GM12892 (cell line): ENCODE measurements around the gene AKAP13.

ENCODE experiments used
- POLR2A ChIP-seq: IDR thresholded peaks from 2 replicates; pipeline ENCODE4 v1.6.1; 2011; ENCODE audit warnings: low read depth, low read length, control low read depth
- POLR2AphosphoS5 ChIP-seq: IDR thresholded peaks from 2 replicates; pipeline ENCODE4 v1.6.1; 2011; ENCODE audit warnings: low read depth, low read length, control low read depth
- TAF1 ChIP-seq: IDR thresholded peaks from 2 replicates; pipeline ENCODE4 v1.6.1; 2011; ENCODE audit warnings: low read depth, mild to moderate bottlenecking, control low read depth, low read length, borderline replicate concordance

DNA sequence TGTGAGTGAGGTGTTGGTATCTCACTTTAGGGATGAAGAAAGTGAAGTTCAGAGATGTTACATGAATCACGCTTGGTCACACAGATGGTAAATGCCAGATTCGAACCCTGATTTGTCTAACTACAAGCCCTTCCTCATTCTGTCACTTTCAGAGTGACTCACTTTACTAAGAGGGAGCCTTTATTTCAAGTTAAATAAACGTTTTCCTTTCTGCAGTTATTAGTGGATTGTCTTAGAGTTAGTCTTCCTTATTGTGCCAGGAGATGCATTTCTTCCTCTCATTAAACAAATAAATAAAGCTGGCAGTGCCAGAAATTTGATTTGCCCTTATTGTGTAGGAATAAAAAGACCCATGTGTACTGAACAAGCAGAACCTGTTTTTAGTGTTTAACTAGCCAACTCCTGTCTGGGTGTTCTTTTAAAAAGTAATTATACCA is 162.5 kb downstream of the AKAP13 start:
- TF ChIP-seq POLR2A (no peak), TAF1 (no peak), POLR2AphosphoS5 (no peak)
